ENCODE measurements around the gene SMIM44.

SMIM44 gene

DNA sequence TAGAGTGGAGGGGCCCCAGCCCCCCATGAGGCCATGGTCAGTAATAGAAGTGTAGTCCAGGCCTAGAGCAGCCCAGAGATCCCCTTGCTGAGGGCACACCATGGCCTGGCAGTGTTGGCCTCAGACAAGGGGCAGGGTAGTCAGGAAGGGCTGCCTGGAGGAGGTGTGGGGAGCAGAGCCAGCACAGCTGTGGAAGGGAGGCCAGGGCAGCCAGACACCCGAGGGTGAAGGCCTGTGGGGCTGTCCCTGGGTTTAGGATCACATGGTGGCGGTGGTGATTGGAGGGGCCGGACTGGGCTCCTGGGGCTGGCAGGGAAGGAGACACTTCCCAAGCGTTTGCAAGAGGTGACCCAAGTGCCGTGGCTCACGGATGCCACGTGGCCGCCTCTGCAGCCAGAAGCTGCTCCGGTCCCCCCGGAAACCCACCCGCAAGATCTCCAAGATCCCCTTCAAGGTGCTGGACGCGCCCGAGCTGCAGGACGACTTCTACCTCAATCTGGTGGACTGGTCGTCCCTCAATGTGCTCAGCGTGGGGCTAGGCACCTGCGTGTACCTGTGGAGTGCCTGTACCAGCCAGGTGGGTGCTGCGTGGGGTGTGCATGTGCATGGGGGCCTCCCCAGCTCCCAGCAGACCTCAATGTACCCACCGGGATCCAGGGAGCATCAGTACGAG lies 44.1 kb upstream of the SMIM44 start:
- TF ChIP-seq, protein P1, sequence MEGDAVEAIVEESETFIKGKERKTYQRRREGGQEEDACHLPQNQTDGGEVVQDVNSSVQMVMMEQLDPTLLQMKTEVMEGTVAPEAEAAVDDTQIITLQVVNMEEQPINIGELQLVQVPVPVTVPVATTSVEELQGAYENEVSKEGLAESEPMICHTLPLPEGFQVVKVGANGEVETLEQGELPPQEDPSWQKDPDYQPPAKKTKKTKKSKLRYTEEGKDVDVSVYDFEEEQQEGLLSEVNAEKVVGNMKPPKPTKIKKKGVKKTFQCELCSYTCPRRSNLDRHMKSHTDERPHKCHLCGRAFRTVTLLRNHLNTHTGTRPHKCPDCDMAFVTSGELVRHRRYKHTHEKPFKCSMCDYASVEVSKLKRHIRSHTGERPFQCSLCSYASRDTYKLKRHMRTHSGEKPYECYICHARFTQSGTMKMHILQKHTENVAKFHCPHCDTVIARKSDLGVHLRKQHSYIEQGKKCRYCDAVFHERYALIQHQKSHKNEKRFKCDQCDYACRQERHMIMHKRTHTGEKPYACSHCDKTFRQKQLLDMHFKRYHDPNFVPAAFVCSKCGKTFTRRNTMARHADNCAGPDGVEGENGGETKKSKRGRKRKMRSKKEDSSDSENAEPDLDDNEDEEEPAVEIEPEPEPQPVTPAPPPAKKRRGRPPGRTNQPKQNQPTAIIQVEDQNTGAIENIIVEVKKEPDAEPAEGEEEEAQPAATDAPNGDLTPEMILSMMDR (conservative IDR thresholded peaks at IDR 0.05), result no peak
- TF ChIP-seq ZFX (IDR thresholded peaks at IDR 0.05), result no peak
- no peak overlapping the region for H3K27ac ChIP-seq

DNA sequence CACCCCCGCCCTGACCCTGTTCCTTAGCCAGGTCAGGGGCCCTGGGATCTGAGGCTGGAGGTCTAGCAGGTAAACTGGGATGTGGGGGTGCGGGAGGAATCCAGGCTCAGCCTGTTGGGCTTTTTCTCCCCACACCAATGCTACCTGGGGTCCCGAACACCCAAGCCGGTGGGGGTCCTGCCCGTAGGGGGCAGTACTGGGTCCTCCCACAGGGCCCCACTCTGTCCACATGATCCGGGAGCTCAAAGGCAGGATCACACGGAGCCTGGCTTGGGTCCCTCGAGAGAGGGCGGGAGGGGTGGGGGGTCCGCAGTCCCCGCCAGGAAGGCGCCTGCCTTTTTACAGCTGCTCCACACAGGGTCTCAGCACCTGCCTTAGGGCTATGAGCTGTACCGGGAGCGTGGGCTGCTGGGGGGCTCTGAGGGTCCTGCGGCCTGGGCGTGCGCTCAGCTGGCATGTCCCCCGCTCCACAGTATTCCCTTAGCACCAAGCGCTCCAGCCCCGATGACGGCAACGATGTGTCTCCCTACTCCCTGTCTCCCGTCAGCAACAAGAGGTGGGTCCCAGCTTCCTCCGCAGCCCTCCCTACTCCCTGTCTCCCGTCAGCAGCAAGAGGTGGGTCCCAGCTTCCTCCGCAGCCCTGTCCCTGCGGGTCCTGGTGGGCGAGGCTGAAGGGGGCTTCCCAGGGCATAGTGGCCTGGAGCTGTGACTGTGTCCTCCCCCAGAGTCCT lies 43.4 kb upstream of the SMIM44 start:
- TF ChIP-seq, protein P1 (conservative IDR thresholded peaks at IDR 0.05), result no peak
- TF ChIP-seq ZFX (IDR thresholded peaks at IDR 0.05), result no peak
- H3K27ac ChIP-seq, result no peak overlapping the region

DNA sequence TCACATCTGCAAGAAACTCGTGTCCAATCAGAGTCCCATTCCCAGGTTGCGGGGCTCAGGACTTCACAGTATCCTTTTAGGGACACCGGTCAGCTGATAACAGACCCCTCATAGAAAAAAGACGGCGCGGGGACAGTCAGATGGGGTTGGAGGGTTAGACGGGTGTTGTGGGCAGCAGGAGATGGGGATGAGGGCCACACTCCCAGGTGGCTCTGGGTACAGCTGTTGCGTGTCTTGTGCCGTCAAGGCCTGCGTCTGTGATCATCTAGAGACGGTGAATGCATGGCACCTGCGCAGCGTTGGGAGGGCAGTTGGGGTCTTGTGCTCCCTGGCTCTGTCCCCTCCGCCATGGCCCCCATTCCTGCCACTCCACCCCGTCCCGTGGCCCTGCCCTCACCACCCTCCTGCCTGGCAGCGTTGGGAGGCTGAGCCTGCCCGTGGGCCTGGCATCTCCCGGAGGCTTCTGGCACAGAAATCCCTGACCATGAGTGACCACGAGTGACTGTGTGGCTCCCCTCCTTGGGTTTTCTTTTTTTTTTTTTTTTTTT lies 41.7 kb upstream of the SMIM44 start:
- no peak overlapping the region for H3K27ac ChIP-seq
- TF ChIP-seq ZFX (IDR thresholded peaks at IDR 0.05), result no peak
- TF ChIP-seq, protein P1 (conservative IDR thresholded peaks at IDR 0.05), result no peak

DNA sequence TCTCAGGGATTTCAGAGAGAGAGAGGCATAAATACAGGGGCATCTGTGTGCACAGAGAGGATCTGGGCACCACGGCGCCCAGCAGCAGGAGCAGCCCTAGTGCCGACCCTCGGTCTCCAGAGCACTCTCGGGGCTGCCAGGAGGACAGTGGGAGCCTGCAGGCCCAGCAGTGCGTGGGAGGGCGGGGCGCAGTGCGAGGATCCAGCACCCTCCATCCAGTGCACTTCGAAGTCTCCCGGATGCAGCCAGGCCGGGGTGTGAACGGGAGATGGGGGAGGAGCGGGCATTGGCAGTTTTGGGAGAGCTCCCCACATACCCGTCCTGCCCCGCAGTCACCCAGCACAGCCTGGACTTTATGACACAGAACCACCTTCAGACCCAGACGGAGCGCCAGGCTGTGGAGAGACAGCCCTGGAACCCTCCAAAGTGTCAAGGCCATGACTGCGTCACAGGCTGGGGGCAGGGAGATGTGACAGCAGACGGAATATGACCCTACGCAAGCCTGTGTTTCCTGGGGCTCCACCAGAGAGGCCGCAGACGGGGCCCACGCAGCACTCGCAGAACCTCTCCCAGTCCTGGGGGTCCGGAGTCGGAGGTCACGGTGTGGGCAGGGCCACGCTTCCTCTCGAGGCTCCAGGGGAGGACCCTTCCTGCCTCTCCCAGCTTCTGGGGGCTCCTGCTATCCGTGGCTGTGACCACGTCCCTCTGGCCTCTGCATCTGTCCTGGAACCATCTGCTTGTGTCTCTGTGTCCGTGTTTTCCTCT lies 41.0 kb upstream of the SMIM44 start:
- no peak overlapping the region for H3K27ac ChIP-seq

DNA sequence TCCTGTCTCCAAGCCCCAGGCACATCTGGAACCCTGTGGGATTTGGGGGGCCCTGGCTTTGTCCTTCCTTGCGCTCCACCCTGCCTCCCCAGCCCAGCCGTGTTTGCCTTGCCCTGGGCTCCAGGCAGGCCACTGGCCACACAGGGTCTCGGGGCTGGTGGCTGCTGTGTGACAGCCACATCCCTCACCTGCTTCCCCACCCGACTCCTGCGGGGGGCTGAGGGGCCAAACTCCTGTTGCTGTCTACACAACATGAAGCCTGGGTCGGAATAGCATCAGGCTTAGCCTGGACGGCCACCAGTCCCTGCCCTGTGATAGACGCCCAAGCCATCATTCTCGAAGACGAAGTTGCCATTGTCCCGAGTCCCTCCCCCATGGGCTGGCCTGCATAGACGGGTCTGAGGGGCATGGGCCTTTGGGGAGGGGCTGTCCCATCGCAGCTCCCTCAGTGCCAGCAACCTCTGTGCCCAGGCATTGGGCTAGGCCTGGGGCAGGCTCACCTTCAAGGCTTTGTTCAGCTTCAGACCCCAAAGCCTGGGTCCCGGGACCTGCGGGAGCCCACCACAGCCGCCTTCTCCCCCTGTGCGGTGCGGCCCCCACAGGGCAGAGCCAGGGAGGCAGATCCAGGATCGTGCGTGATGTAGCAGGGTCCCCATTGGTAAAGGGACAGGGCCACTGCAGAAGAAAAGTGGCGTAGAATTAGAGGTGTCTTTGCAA lies 40.3 kb upstream of the SMIM44 start:
- TF ChIP-seq, protein P1 (conservative IDR thresholded peaks at IDR 0.05), result no peak
- TF ChIP-seq ZFX (IDR thresholded peaks at IDR 0.05), result no peak
- H3K27ac ChIP-seq, result no peak overlapping the region

More for the DNA sequence above, 41.0 kb upstream of the SMIM44 start:
- TF ChIP-seq ZFX (IDR thresholded peaks at IDR 0.05), result no peak
- TF ChIP-seq, protein P1 (conservative IDR thresholded peaks at IDR 0.05), result no peak

DNA sequence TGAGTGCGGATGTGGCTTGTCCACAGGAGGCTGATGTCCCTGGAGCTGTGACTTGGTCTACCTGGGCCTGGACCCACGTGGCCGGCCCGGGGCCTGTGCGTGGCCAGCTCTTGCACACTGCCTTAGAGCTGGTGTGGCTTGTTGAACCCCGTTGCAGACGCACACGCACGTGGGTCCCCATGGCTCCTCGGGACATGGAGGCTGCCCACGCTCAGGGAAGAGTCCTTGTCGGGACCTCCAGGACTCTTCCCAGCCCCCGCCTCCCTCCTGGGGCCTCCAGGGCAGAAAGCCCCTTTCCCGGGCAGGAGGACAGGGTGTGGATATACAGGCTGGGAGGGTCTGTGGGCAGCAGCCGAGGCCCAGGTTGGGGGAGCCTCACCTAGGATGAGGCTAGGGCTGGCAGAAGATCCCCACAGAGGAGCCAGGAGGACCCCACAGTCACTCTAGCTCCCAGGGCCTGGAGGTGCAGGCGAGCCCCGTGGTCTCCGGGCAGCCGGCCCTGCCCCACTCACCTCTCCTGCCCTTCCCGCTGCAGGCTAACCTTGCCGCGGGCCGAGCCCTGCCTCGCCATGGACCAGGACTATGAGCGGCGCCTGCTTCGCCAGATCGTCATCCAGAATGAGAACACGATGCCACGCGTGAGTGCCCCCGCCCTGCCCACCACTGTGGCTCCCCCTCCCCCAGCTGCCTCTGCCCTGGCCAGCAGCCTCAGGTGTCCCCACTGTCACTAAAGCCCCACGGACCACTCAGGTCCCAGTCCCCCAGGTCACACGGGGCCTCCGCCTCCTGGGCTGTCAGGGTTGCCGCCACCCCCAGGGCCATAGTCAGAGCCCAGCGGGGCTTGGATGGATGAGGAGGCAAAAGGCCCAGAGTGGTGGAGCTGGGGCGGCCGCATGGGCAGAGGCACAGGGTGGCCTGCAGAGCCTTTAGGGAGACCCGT lies 39.5 kb upstream of the SMIM44 start:
- no peak overlapping the region for H3K27ac ChIP-seq
- TF ChIP-seq, protein P1 (conservative IDR thresholded peaks at IDR 0.05), result no peak
- no peak for TF ChIP-seq ZFX (IDR thresholded peaks at IDR 0.05)

All from C4-2B (cell line).